Nephron (organoid): ENCODE data around the gene ATP8A2.

Experiments used
- H3K27ac Mint-ChIP-seq, 3 experiments: 2 replicates each; pipeline ENCODE4 v1.8.0; 2020; ENCODE audit warnings: mixed read lengths in 3 of 3, mild to moderate bottlenecking in 2 of 3, moderate library complexity in 1 of 3
- H3K27me3 Mint-ChIP-seq: 2 replicates; pipeline ENCODE4 v1.8.0; 2021; ENCODE audit warnings: low read depth, mild to moderate bottlenecking, moderate library complexity, mixed read lengths
- H3K36me3 Mint-ChIP-seq: 2 replicates; pipeline ENCODE4 v1.8.0; 2020; ENCODE audit warnings: low read depth, mixed read lengths
- H3K4me1 Mint-ChIP-seq: 2 replicates; pipeline ENCODE4 v1.8.0; 2020; ENCODE audit warnings: mixed read lengths
- H3K4me3 Mint-ChIP-seq, 3 experiments: 2 replicates each; pipeline ENCODE4 v1.8.0; 2020; ENCODE audit warnings: mild to moderate bottlenecking in 3 of 3, mixed read lengths in 3 of 3, moderate library complexity in 2 of 3
- H3K9me3 Mint-ChIP-seq: 2 replicates; pipeline ENCODE4 v1.8.0; 2020; ENCODE audit warnings: mixed read lengths
- TF ChIP-seq, protein P1 (sequence below), 3 experiments: fragments of 200-600 bp; sonication (generic); IDR thresholded peaks; one replicate each; pipeline ENCODE4 v1.5.0; 2021; ENCODE audit warnings: antibody characterized with exemption in 3 of 3; ENCODE audit not compliant: unreplicated experiment in 3 of 3

Gene ATP8A2

DNA sequence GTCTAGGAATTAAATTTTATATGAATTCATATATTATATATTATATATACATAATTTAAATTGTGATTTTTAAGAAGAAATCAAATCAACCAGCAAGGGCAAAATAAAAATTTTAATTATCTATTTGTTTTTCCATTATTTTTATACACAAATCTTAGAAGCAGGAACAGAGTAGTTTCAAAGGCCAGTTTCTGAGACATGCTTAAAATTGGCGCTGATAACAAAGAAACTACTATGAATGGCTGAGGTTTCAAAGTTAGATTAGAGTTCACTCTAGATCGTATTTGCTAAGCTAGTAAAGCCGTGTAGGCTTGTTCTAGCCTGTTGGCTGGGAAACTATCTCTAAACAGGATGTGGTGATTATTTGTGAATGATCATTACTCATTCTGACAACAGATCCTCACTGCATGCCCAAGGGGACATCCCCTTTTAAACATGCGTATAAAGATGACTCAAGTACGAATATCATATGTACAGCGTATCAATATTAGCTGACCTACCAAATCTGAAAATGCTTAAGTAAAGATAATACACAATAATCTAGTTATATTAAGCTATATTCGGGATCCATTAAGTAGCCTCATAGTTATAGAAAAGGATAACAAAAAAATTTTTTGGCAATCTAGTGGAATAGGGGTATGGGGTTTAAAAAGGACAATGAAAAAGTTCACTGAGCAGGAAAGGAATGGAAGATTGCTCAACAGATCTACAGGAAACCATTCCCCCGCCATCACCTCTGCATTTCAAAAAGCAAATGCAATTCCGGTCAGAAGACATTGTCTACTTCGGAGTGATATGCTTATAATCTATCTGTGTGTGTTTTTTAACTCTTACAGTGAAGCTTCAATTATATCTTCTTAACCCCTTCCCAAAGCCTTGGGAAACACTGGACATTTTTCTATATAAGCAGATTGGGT is 529.9 kb downstream of the ATP8A2 start:
- peaks cover 28% of the 10 kb centered on the region for H3K9me3 Mint-ChIP-seq
- H3K27me3 Mint-ChIP-seq, result peaks cover 4% of the 10 kb centered on the region
- no peak overlapping the region for H3K4me3 Mint-ChIP-seq
- TF ChIP-seq, protein P1, sequence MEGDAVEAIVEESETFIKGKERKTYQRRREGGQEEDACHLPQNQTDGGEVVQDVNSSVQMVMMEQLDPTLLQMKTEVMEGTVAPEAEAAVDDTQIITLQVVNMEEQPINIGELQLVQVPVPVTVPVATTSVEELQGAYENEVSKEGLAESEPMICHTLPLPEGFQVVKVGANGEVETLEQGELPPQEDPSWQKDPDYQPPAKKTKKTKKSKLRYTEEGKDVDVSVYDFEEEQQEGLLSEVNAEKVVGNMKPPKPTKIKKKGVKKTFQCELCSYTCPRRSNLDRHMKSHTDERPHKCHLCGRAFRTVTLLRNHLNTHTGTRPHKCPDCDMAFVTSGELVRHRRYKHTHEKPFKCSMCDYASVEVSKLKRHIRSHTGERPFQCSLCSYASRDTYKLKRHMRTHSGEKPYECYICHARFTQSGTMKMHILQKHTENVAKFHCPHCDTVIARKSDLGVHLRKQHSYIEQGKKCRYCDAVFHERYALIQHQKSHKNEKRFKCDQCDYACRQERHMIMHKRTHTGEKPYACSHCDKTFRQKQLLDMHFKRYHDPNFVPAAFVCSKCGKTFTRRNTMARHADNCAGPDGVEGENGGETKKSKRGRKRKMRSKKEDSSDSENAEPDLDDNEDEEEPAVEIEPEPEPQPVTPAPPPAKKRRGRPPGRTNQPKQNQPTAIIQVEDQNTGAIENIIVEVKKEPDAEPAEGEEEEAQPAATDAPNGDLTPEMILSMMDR (IDR thresholded peaks at IDR 0.05; ENCODE audit: unreplicated experiment in 3 of 3), result no peak
- peaks cover 18% of the 10 kb centered on the region for H3K4me1 Mint-ChIP-seq
- H3K27ac Mint-ChIP-seq, result no peak overlapping the region
- H3K36me3 Mint-ChIP-seq, result peaks cover 8% of the 10 kb centered on the region

DNA sequence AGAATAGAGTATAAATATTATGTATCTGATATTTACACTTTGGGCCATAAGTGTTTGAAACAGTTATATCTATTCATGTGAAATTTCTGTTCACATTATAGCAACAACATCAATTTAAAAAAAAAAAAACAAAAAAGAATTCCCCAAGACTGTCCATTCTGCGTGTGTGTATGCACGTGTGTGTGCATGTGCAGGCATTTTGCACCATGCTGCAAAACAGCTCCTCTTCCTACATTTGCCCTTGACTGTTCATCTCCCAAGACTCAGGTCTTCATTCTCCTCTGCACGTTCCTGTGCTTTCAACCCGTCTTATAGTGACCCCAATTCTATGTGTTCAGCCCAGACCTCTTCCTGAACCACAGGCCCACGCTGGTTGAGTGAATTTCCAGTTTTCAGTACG is 530.7 kb downstream of the ATP8A2 start:
- no peak overlapping the region for H3K27ac Mint-ChIP-seq
- peak overlapping the region in 1 of 3 experiments; percentile 1 for H3K4me3 Mint-ChIP-seq
- H3K9me3 Mint-ChIP-seq, result peaks cover 26% of the 10 kb centered on the region
- peaks cover 18% of the 10 kb centered on the region for H3K4me1 Mint-ChIP-seq
- peaks cover 4% of the 10 kb centered on the region for H3K27me3 Mint-ChIP-seq
- TF ChIP-seq, protein P1 (IDR thresholded peaks at IDR 0.05; ENCODE audit: unreplicated experiment in 3 of 3), result no peak
- peaks cover 6% of the 10 kb centered on the region for H3K36me3 Mint-ChIP-seq

DNA sequence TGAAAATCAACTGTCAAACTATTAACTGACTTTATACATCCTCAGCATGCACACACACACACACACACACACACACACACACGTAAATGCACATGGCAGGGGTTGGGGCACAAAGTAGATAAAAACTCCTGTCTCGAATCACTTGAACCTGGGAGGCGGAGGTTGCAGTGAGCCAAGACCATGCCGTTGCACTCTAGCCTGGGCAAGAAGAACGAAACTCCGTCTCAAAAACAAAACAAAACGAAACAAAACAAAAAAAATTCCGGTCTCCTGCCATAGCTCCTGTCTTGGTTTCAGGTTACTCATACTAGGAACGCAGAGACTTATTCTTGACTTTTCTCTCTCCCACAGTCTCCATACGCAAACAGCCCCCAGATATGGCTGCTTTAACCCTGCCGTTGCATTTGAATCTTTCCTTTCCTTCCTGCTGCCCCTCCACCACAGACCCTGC is 531.1 kb downstream of the ATP8A2 start:
- Mint-ChIP-seq H3K27me3 (no peaks in the 10 kb centered on the region), H3K4me3 (peak overlapping the region in 1 of 3 experiments; percentile 1), H3K36me3 (peaks cover 2% of the 10 kb centered on the region), H3K27ac (no peak overlapping the region), H3K9me3 (peaks cover 21% of the 10 kb centered on the region), H3K4me1 (peaks cover 18% of the 10 kb centered on the region)
- TF ChIP-seq, protein P1 (IDR thresholded peaks at IDR 0.05; ENCODE audit: unreplicated experiment in 3 of 3), result no peak

DNA sequence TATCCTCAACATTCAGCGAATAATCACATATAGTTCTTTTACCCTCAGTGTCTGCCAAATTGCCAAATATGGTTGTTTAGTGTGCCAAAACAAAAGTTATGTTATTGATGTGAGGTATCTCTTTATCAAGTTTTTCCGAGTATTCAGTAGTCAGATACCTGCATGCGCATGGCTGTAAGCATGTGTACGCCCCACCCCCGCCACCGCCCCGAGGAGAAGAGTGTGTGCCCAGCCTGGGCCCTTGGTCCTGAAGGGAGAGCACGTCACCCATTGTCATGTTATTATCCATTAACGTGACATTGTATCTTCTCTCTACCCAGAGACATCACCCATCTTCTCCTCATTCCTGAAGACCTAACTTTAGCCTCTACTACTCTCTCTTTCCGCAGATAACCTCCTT is 533.1 kb downstream of the ATP8A2 start:
- peaks cover 7% of the 10 kb centered on the region for H3K9me3 Mint-ChIP-seq
- no peak overlapping the region for H3K4me3 Mint-ChIP-seq
- H3K36me3 Mint-ChIP-seq, result no peaks in the 10 kb centered on the region
- H3K27me3 Mint-ChIP-seq, result no peaks in the 10 kb centered on the region
- no peak overlapping the region for H3K27ac Mint-ChIP-seq
- TF ChIP-seq, protein P1 (IDR thresholded peaks at IDR 0.05; ENCODE audit: unreplicated experiment in 3 of 3), result no peak
- peaks cover 25% of the 10 kb centered on the region for H3K4me1 Mint-ChIP-seq

DNA sequence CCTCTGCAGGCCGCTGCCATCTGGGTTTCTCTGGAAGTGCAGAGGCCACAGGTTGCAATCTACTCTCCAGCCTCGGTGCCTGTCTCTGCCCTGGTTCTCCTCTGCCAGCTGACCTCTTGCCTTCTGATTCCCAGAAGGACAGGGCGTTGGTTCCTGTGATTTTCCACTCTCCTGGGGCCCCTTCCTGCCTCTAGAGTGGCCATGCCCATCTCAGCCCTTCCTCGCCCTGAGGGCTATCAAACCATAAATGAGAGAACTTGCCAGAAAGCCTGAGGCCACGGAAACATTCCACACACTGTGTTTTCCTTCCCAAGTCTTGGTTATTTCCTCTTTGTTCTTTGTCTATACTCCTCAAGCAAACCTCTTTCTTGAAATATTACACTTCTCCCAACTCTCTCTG is 533.8 kb downstream of the ATP8A2 start:
- Mint-ChIP-seq H3K9me3 (peaks cover 3% of the 10 kb centered on the region), H3K27me3 (no peaks in the 10 kb centered on the region), H3K4me1 (peaks cover 28% of the 10 kb centered on the region), H3K36me3 (no peaks in the 10 kb centered on the region), H3K4me3 (no peak overlapping the region), H3K27ac (no peak overlapping the region)
- TF ChIP-seq, protein P1 (IDR thresholded peaks at IDR 0.05; ENCODE audit: unreplicated experiment in 3 of 3), result no peak
